Activated CD8-positive, alpha-beta T cell treated with anti-CD3 and anti-CD28 coated beads for 36 hours (primary cell): ENCODE results near the gene UVRAG. TPM values are rescaled to one million over a fixed set of nuclear protein-coding genes. Genes with fewer than 3 reads are reported as not detected.
"Not testable (repeated sequence)": the region's sequence is repeated elsewhere in the genome, so short reads cannot be mapped to it uniquely, and the experiment has no call there.

Source experiments
- ATAC-seq: fragments of 200-7000 bp; cut with Tn5 transposase; one replicate; pipeline ENCODE4 v1.10.0; 2021; ENCODE audit warnings: mild to moderate bottlenecking, moderate library complexity
- CTCF ChIA-PET: fragments of 350-600 bp; sonication (Branson Sonifier 250); formaldehyde crosslinking; loops from one replicate; lab custom pipeline; 2021; ENCODE audit warnings: antibody characterized with exemption; lab: Charles Lee
- POLR2A ChIA-PET: fragments of 350-600 bp; sonication (Branson Sonifier 250); formaldehyde crosslinking; loops from one replicate; lab custom pipeline; 2021; ENCODE audit warnings: antibody characterized with exemption; lab: Charles Lee
- DNase-seq: peaks from one replicate; pipeline ENCODE4 v3.0.0-alpha.2; 2020
- H3K27ac Mint-ChIP-seq: one replicate; pipeline ENCODE4 v1.8.0; 2021; ENCODE audit warnings: mild to moderate bottlenecking, mixed read lengths
- H3K27me3 Mint-ChIP-seq: one replicate; pipeline ENCODE4 v1.8.0; 2021; ENCODE audit warnings: mixed read lengths
- H3K36me3 Mint-ChIP-seq: one replicate; pipeline ENCODE4 v1.8.0; 2021; ENCODE audit warnings: low read depth, mixed read lengths
- H3K4me1 Mint-ChIP-seq: one replicate; pipeline ENCODE4 v1.8.0; 2021; ENCODE audit warnings: low read depth, mixed read lengths
- H3K4me3 Mint-ChIP-seq: one replicate; pipeline ENCODE4 v1.8.0; 2021; ENCODE audit warnings: mild to moderate bottlenecking, moderate library complexity, mixed read lengths
- H3K9me3 Mint-ChIP-seq: one replicate; pipeline ENCODE4 v1.8.0; 2021; ENCODE audit warnings: mixed read lengths
- CTCF ChIP-seq: fragments of 200-600 bp; IDR thresholded peaks from one replicate; pipeline ENCODE4 v1.8.0; 2022; ENCODE audit warnings: antibody characterized with exemption, mild to moderate bottlenecking
- intact Hi-C: fragments of 100-400 bp; cut with micrococcal nuclease; formaldehyde crosslinking; loops from one replicate; pipeline ENCODE4 v1.10.0; 2022
- total RNA-seq, 2 experiments: library from RNA; stranded (reverse); gene quantifications; one replicate each; pipeline ENCODE4 v1.2.3, GENCODE V29; 2021

Gene UVRAG
- total RNA-seq, 2 experiments from 2014 or later = 14.4 to 15.7 TPM

GRCh38 chr11:75924966-75925784 is 110.2 kb downstream of the UVRAG start:
- intact Hi-C loops = no loop called here
- no peak overlapping the region for H3K27ac Mint-ChIP-seq
- no peaks in the 10 kb centered on the region for H3K9me3 Mint-ChIP-seq
- H3K36me3 Mint-ChIP-seq = peaks cover 4% of the 10 kb centered on the region
- DNase-seq = no peak
- CTCF ChIA-PET = interaction anchor here (1.0 kb wide), 1 partner anchor 227 kb away, joined by 5 read pairs; no protein-coding TSS in a partner anchor
- ATAC-seq = no peak
- TF ChIP-seq CTCF = no peak
- H3K4me1 Mint-ChIP-seq = peaks cover 3% of the 10 kb centered on the region
- no peak overlapping the region for H3K4me3 Mint-ChIP-seq
- no peaks in the 10 kb centered on the region for H3K27me3 Mint-ChIP-seq
- POLR2A ChIA-PET = no interaction called here

GRCh38 chr11:75925785-75926164 is 110.8 kb downstream of the UVRAG start:
- Mint-ChIP-seq H3K27ac (no peak overlapping the region), H3K9me3 (no peaks in the 10 kb centered on the region), H3K4me3 (no peak overlapping the region), H3K36me3 (peaks cover 1% of the 10 kb centered on the region), H3K4me1 (peaks cover 3% of the 10 kb centered on the region), H3K27me3 (no peaks in the 10 kb centered on the region)
- intact Hi-C loops = no loop called here
- ATAC-seq (no peak), DNase-seq (no peak)
- TF ChIP-seq CTCF = no peak
- ChIA-PET CTCF (no interaction called here), POLR2A (no interaction called here)

GRCh38 chr11:75929706-75930105 is 114.7 kb downstream of the UVRAG start:
- H3K9me3 Mint-ChIP-seq = no peaks in the 10 kb centered on the region
- H3K27ac Mint-ChIP-seq = no peak overlapping the region
- ATAC-seq = no peak
- H3K4me3 Mint-ChIP-seq = no peak overlapping the region
- H3K4me1 Mint-ChIP-seq = no peaks in the 10 kb centered on the region
- peaks cover 2% of the 10 kb centered on the region for H3K36me3 Mint-ChIP-seq
- intact Hi-C loops = no loop called here
- ChIA-PET POLR2A (interaction anchor here (0.9 kb wide), 1 partner anchor 11 kb away, joined by 3 read pairs; no protein-coding TSS in a partner anchor), CTCF (no interaction called here)
- no peak for DNase-seq
- no peaks in the 10 kb centered on the region for H3K27me3 Mint-ChIP-seq
- TF ChIP-seq CTCF = no peak

- Mint-ChIP-seq H3K4me3 (no peak overlapping the region), H3K36me3 (peaks cover 2% of the 10 kb centered on the region), H3K4me1 (no peaks in the 10 kb centered on the region), H3K27ac (no peak overlapping the region), H3K27me3 (no peaks in the 10 kb centered on the region), H3K9me3 (no peaks in the 10 kb centered on the region)
- intact Hi-C loops = no loop called here
- CTCF ChIA-PET = no interaction called here
- TF ChIP-seq CTCF = no peak
- ATAC-seq (no peak), DNase-seq (no peak)
- POLR2A ChIA-PET = interaction anchor here (0.7 kb wide), 1 partner anchor 83 kb away, joined by 3 read pairs; no protein-coding TSS in a partner anchor
These were observed 115.5 kb downstream of the UVRAG start for GRCh38 chr11:75930534-75930933.

- TF ChIP-seq CTCF = no peak
- no peak overlapping the region for H3K4me3 Mint-ChIP-seq
- intact Hi-C loops = no loop called here
- no peaks in the 10 kb centered on the region for H3K9me3 Mint-ChIP-seq
- DNase-seq (no peak), ATAC-seq (no peak)
- H3K27me3 Mint-ChIP-seq = no peaks in the 10 kb centered on the region
- POLR2A ChIA-PET = no interaction called here
- H3K27ac Mint-ChIP-seq = no peak overlapping the region
- no peaks in the 10 kb centered on the region for H3K4me1 Mint-ChIP-seq
- peaks cover 2% of the 10 kb centered on the region for H3K36me3 Mint-ChIP-seq
- CTCF ChIA-PET = no interaction called here
These were observed 116.1 kb downstream of the UVRAG start for GRCh38 chr11:75931124-75931523.

GRCh38 chr11:75933736-75934135 is 118.7 kb downstream of the UVRAG start:
- H3K27me3 Mint-ChIP-seq, intact Hi-C loops, H3K4me1 Mint-ChIP-seq, H3K27ac Mint-ChIP-seq, DNase-seq, H3K36me3 Mint-ChIP-seq, H3K9me3 Mint-ChIP-seq, H3K4me3 Mint-ChIP-seq, CTCF ChIA-PET, POLR2A ChIA-PET, ATAC-seq: not testable (repeated sequence)
